ENCODE data around the gene PPP2R5D.

The PPP2R5D gene

DNA sequence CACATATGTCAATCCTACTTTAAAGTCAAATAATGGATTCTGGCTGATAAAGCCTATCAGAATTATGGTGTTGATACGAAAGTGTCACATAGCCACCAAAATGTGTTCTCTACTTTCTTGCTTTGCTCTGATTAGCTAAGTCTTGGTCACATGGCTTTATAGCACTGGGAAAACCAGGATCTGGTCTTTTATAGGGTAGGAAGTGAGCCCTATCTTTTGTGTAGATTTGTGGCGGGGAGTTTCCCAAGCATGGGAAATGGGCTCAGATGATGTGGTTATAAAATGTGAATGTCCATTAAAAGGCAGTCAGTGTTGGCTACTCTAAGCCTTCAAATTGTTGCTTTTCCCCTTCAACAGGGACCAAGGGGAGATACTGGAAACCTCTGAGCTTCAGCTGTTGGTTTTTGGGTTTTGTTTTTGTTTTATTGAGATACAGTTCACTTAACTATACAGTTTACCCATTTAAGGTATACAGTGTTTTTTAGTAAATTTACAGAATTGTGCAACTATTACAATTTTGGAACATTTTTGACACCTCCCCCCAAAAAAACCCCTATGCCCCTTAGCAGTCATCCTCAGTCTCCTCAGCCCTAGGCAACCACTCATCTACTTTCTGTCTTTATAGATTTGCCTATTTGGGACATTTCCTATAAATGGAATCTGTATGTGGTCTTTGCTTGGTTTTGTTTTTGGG, 49.3 kb downstream of the PPP2R5D start:
- Histone ChIP-seq H3K27ac (ENCODE audit: poor library complexity, severe bottlenecking) (no peak overlapping the region), H3K36me3 (ENCODE audit: low read depth) (peaks cover 67% of the 10 kb centered on the region), H3K9me3 (ENCODE audit: severe bottlenecking) (no peaks in the 10 kb centered on the region), H3K27me3 (ENCODE audit: insufficient read depth, poor library complexity, severe bottlenecking) (no peaks in the 10 kb centered on the region), H3K4me1 (ENCODE audit: insufficient read depth, poor library complexity, severe bottlenecking) (no peaks in the 10 kb centered on the region), H3K4me3 (ENCODE audit: severe bottlenecking) (no peak overlapping the region)
- ATAC-seq (ENCODE audit: low read depth) (no peak), DNase-seq (ENCODE audit: low spot score) (no peak)
- TF ChIP-seq, protein P1, sequence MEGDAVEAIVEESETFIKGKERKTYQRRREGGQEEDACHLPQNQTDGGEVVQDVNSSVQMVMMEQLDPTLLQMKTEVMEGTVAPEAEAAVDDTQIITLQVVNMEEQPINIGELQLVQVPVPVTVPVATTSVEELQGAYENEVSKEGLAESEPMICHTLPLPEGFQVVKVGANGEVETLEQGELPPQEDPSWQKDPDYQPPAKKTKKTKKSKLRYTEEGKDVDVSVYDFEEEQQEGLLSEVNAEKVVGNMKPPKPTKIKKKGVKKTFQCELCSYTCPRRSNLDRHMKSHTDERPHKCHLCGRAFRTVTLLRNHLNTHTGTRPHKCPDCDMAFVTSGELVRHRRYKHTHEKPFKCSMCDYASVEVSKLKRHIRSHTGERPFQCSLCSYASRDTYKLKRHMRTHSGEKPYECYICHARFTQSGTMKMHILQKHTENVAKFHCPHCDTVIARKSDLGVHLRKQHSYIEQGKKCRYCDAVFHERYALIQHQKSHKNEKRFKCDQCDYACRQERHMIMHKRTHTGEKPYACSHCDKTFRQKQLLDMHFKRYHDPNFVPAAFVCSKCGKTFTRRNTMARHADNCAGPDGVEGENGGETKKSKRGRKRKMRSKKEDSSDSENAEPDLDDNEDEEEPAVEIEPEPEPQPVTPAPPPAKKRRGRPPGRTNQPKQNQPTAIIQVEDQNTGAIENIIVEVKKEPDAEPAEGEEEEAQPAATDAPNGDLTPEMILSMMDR (IDR thresholded peaks at IDR 0.05; ENCODE audit: poor library complexity, severe bottlenecking): no peak

DNA sequence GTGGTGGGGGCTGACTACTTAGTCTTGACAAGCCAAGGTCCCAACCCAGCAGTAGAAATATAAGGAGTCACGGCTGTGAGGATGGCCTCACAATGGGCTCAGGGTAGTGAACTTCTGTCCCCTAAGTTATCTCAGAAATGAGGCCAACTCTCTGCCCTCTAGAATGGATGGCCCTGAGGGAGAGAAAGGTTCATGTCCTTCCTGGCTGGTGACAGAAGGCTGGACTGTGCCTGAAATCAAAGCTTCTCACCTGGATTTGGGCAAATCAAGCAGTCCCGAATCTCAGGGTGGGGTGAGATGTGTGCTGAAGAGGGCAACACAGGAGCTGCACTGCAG, 49.8 kb downstream of the PPP2R5D start:
- Histone ChIP-seq H3K4me1 (ENCODE audit: insufficient read depth, poor library complexity, severe bottlenecking) (no peaks in the 10 kb centered on the region), H3K4me3 (ENCODE audit: severe bottlenecking) (no peak overlapping the region), H3K27ac (ENCODE audit: poor library complexity, severe bottlenecking) (no peak overlapping the region), H3K36me3 (ENCODE audit: low read depth) (peaks cover 65% of the 10 kb centered on the region), H3K9me3 (ENCODE audit: severe bottlenecking) (no peaks in the 10 kb centered on the region), H3K27me3 (ENCODE audit: insufficient read depth, poor library complexity, severe bottlenecking) (no peaks in the 10 kb centered on the region)
- no peak for ATAC-seq (ENCODE audit: low read depth)
- TF ChIP-seq, protein P1 (IDR thresholded peaks at IDR 0.05; ENCODE audit: poor library complexity, severe bottlenecking): no peak
- DNase-seq (ENCODE audit: low spot score): no peak

GRCh38 chr6:43035495-43036194, 51.3 kb downstream of the PPP2R5D start:
- Histone ChIP-seq H3K36me3 (ENCODE audit: low read depth) (peaks cover 54% of the 10 kb centered on the region), H3K4me3 (ENCODE audit: severe bottlenecking) (no peak overlapping the region), H3K4me1 (ENCODE audit: insufficient read depth, poor library complexity, severe bottlenecking) (no peaks in the 10 kb centered on the region), H3K27ac (ENCODE audit: poor library complexity, severe bottlenecking) (no peak overlapping the region), H3K9me3 (ENCODE audit: severe bottlenecking) (no peaks in the 10 kb centered on the region), H3K27me3 (ENCODE audit: insufficient read depth, poor library complexity, severe bottlenecking) (no peaks in the 10 kb centered on the region)
- TF ChIP-seq, protein P1 (IDR thresholded peaks at IDR 0.05; ENCODE audit: poor library complexity, severe bottlenecking): no peak
- ATAC-seq (ENCODE audit: low read depth) (no peak), DNase-seq (ENCODE audit: low spot score) (no peak)

DNA sequence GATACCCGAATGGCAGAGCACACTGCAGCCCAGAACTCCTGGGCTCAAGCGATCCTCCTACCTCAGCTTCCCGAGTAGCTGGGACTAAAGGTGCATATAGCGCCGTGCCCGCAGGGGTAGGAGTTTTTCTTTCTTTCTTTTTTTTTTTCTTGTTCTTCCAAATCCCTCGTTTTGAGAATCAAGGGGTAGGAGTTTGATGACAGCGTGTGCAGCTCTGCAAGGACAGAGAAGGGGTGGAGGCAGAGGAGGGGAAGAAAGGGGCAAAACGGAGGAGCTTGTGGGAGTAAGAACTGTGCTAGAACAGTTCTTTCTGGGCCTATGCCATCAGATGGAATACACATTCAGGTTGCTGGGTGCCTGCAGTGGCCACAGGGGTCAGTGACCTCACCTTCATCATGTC, 52.3 kb downstream of the PPP2R5D start:
- no peak for ATAC-seq (ENCODE audit: low read depth)
- H3K4me3 ChIP-seq (ENCODE audit: severe bottlenecking): no peak overlapping the region
- H3K36me3 ChIP-seq (ENCODE audit: low read depth): peaks cover 49% of the 10 kb centered on the region
- TF ChIP-seq, protein P1 (IDR thresholded peaks at IDR 0.05; ENCODE audit: poor library complexity, severe bottlenecking): no peak
- no peak overlapping the region for H3K27ac ChIP-seq (ENCODE audit: poor library complexity, severe bottlenecking)
- no peaks in the 10 kb centered on the region for H3K4me1 ChIP-seq (ENCODE audit: insufficient read depth, poor library complexity, severe bottlenecking)
- no peak for DNase-seq (ENCODE audit: low spot score)
- H3K9me3 ChIP-seq (ENCODE audit: severe bottlenecking): no peaks in the 10 kb centered on the region
- no peaks in the 10 kb centered on the region for H3K27me3 ChIP-seq (ENCODE audit: insufficient read depth, poor library complexity, severe bottlenecking)

DNA sequence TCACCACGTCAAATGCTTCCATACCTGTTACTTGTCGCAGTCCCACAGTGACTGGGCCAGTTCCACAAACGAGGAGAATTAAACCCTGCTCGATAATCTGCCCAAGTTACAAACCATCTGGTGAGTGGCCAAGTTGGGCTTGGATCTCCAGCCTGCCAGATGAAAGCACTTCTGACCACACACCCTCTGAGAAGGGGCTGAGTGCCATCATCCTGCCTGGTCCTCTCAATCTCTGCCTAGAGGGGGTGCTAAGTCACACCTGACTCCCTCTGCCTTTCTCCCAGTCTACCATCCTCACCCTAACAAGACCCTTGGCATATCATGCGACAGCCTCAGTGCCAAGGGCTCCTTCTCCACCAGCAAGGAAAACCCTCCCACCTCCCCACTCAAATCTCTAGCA, 52.8 kb downstream of the PPP2R5D start:
- Histone ChIP-seq H3K36me3 (ENCODE audit: low read depth) (peaks cover 49% of the 10 kb centered on the region), H3K27me3 (ENCODE audit: insufficient read depth, poor library complexity, severe bottlenecking) (no peaks in the 10 kb centered on the region), H3K4me3 (ENCODE audit: severe bottlenecking) (no peak overlapping the region), H3K27ac (ENCODE audit: poor library complexity, severe bottlenecking) (no peak overlapping the region), H3K9me3 (ENCODE audit: severe bottlenecking) (no peaks in the 10 kb centered on the region), H3K4me1 (ENCODE audit: insufficient read depth, poor library complexity, severe bottlenecking) (no peaks in the 10 kb centered on the region)
- DNase-seq (ENCODE audit: low spot score) (no peak), ATAC-seq (ENCODE audit: low read depth) (no peak)
- TF ChIP-seq, protein P1 (IDR thresholded peaks at IDR 0.05; ENCODE audit: poor library complexity, severe bottlenecking): no peak
